Measurements from ENCODE around the gene KLF3. TPM values are rescaled to one million over a fixed set of nuclear protein-coding genes. Genes with fewer than 3 reads are reported as not detected.

Gene KLF3
- polyA plus RNA-seq, 1 donor from 2014 or later, result 12.3 TPM

GRCh38 chr4:38716256-38716655 lies 52.3 kb downstream of the KLF3 start (continued):
- no peak for TF ChIP-seq MXI1 (conservative IDR thresholded peaks at IDR 0.05; ENCODE audit: poor library complexity, severe bottlenecking)

- no peak overlapping the region for H3K4me2 ChIP-seq (ENCODE audit: low read length)
- H3K9me3 ChIP-seq (ENCODE audit: low read length), result no peaks in the 10 kb centered on the region
- no peaks in the 10 kb centered on the region for H3K9me2 ChIP-seq (ENCODE audit: insufficient read depth, low read length)
- H2AFZ ChIP-seq (ENCODE audit: low read depth, low read length), result no peak overlapping the region
- no peak overlapping the region for H3K9ac ChIP-seq (ENCODE audit: low read length)
- H3F3A ChIP-seq (ENCODE audit: insufficient read depth, low read length, poor library complexity, severe bottlenecking), result no peaks in the 10 kb centered on the region
- no peaks in the 10 kb centered on the region for H3K79me2 ChIP-seq (replicated peaks; ENCODE audit: insufficient read depth, low read length)
- TF ChIP-seq EZH2 (IDR thresholded peaks at IDR 0.05; ENCODE audit: borderline replicate concordance, insufficient read depth, low read length, poor library complexity, severe bottlenecking) (no peak), SMC3 (conservative IDR thresholded peaks at IDR 0.05; ENCODE audit: poor library complexity) (no peak), REST (IDR thresholded peaks at IDR 0.05; ENCODE audit: borderline replicate concordance) (no peak), TAF1 (IDR thresholded peaks at IDR 0.05; ENCODE audit: low read depth) (no peak), POLR2AphosphoS5 (IDR thresholded peaks at IDR 0.05) (no peak), CTCF (IDR thresholded peaks at IDR 0.05; ENCODE audit: poor library complexity, severe bottlenecking) (no peak), EP300 (conservative IDR thresholded peaks at IDR 0.05; ENCODE audit: poor library complexity, severe bottlenecking) (no peak), RAD21 (conservative IDR thresholded peaks at IDR 0.05) (no peak), MXI1 (conservative IDR thresholded peaks at IDR 0.05; ENCODE audit: poor library complexity, severe bottlenecking) (no peak)
- no peak overlapping the region for H3K27ac ChIP-seq (ENCODE audit: low read length)
- no peaks in the 10 kb centered on the region for H3K36me3 ChIP-seq (ENCODE audit: insufficient read depth, low read length)
- H3K27me3 ChIP-seq (ENCODE audit: insufficient read depth, low read depth, low read length), result no peaks in the 10 kb centered on the region
- H3K4me3 ChIP-seq (ENCODE audit: low read length), result no peak overlapping the region
- no peaks in the 10 kb centered on the region for H4K20me1 ChIP-seq (ENCODE audit: insufficient read depth)
Measured at GRCh38 chr4:38717604-38718003, 53.6 kb downstream of the KLF3 start.

DNA sequence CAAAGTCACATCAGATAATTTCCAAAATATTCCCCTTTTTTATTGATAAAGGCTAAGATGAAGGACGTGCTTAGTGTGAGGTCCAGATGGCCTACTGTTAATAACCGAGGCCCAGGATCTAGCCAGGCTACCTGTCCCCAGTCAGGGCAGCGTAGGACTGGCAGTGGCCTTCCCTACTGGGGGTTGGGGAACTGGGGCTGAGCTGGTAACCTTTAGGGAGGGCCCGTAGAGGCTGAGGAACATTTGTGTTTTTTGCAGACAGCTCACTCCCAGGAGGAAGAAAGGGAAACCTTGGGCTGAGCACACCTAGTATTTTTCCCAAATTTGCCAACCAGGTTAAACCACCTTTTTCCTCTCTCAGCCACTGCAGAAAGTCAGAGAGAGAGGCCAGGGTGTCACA lies 59.1 kb downstream of the KLF3 start:
- Histone ChIP-seq H3K9ac (ENCODE audit: low read length) (no peak overlapping the region), H3K4me2 (ENCODE audit: low read length) (no peak overlapping the region), H2AFZ (ENCODE audit: low read depth, low read length) (no peak overlapping the region), H3F3A (ENCODE audit: insufficient read depth, low read length, poor library complexity, severe bottlenecking) (no peaks in the 10 kb centered on the region), H3K36me3 (ENCODE audit: insufficient read depth, low read length) (no peaks in the 10 kb centered on the region), H3K27me3 (ENCODE audit: insufficient read depth, low read depth, low read length) (no peaks in the 10 kb centered on the region), H4K20me1 (ENCODE audit: insufficient read depth) (no peaks in the 10 kb centered on the region), H3K27ac (ENCODE audit: low read length) (no peak overlapping the region), H3K9me3 (ENCODE audit: low read length) (no peaks in the 10 kb centered on the region), H3K4me3 (ENCODE audit: low read length) (no peak overlapping the region), H3K9me2 (ENCODE audit: insufficient read depth, low read length) (no peaks in the 10 kb centered on the region), H3K79me2 (replicated peaks; ENCODE audit: insufficient read depth, low read length) (no peaks in the 10 kb centered on the region)
- no peak for TF ChIP-seq TAF1 (IDR thresholded peaks at IDR 0.05; ENCODE audit: low read depth)
- TF ChIP-seq EZH2 (IDR thresholded peaks at IDR 0.05; ENCODE audit: borderline replicate concordance, insufficient read depth, low read length, poor library complexity, severe bottlenecking), result no peak
- TF ChIP-seq RAD21 (conservative IDR thresholded peaks at IDR 0.05), result no peak
- no peak for TF ChIP-seq SMC3 (conservative IDR thresholded peaks at IDR 0.05; ENCODE audit: poor library complexity)
- no peak for TF ChIP-seq MXI1 (conservative IDR thresholded peaks at IDR 0.05; ENCODE audit: poor library complexity, severe bottlenecking)

All from neural cell (in vitro differentiated cells).